NCI-H774 (cell line): ENCODE measurements around the gene RAC2.

Experiments used
- DNase-seq: peaks from one replicate; lab custom pipeline; 2025; lab: John Stamatoyannopoulos, UW

Gene RAC2

GRCh38 chr22:37221424-37222333 lies 22.4 kb downstream of the RAC2 start:
- no peak for DNase-seq

- DNase-seq, result no peak
Measured at GRCh38 chr22:37220543-37220981, 23.5 kb downstream of the RAC2 start.

- DNase-seq, result no peak
Measured at GRCh38 chr22:37219533-37219932, 24.5 kb downstream of the RAC2 start.

GRCh38 chr22:37218771-37219411 lies 25.2 kb downstream of the RAC2 start:
- DNase-seq, result no peak

- DNase-seq, result no peak
Measured at GRCh38 chr22:37218399-37218770, 25.7 kb downstream of the RAC2 start.

- no peak for DNase-seq
Measured at GRCh38 chr22:37215890-37216289, 28.2 kb downstream of the RAC2 start.

- no peak for DNase-seq
Measured at GRCh38 chr22:37214731-37215030, 29.4 kb downstream of the RAC2 start.

GRCh38 chr22:37213941-37214730 lies 29.9 kb downstream of the RAC2 start:
- no peak for DNase-seq

- no peak for DNase-seq
Measured at GRCh38 chr22:37213218-37213855, 30.7 kb downstream of the RAC2 start.

- no peak for DNase-seq
Measured at GRCh38 chr22:37212174-37212906, 31.7 kb downstream of the RAC2 start, which contains the start of gene SSTR3. Gene SSTR3, minus strand, starts transcription at chr22:37212477. Its CDS starts 4,674 bp downstream, at chr22:37207803.

GRCh38 chr22:37211866-37212173 lies 32.2 kb downstream of the RAC2 start:
- no peak for DNase-seq

GRCh38 chr22:37211075-37211865 lies 32.8 kb downstream of the RAC2 start:
- DNase-seq, result no peak

- no peak for DNase-seq
Measured at GRCh38 chr22:37210041-37210803, 33.8 kb downstream of the RAC2 start.

- DNase-seq, result no peak
Measured at GRCh38 chr22:37209140-37209845, 34.8 kb downstream of the RAC2 start.

GRCh38 chr22:37208401-37209139 lies 35.5 kb downstream of the RAC2 start:
- DNase-seq, result no peak

- DNase-seq, result no peak
Measured at GRCh38 chr22:37207981-37208380, 36.1 kb downstream of the RAC2 start.

GRCh38 chr22:37206841-37207821 lies 36.9 kb downstream of the RAC2 start:
- no peak for DNase-seq
